NCI-H128 (cell line): Measurements from ENCODE around the gene INCA1.

Experiments
- DNase-seq: peaks from one replicate; lab custom pipeline; 2025; ENCODE audit not compliant: unreplicated experiment; lab: John Stamatoyannopoulos, UW

INCA1 gene

GRCh38 chr17:4971826-4972225 lies 25.5 kb downstream of the INCA1 start:
- no peak for DNase-seq

GRCh38 chr17:4970273-4970672 lies 27.0 kb downstream of the INCA1 start:
- DNase-seq = no peak

GRCh38 chr17:4969551-4970173 lies 27.7 kb downstream of the INCA1 start:
- DNase-seq = no peak

- DNase-seq = no peak
Observed at GRCh38 chr17:4969047-4969550, 28.2 kb downstream of the INCA1 start.

- DNase-seq = no peak
Observed at GRCh38 chr17:4968486-4969046, 28.8 kb downstream of the INCA1 start.

GRCh38 chr17:4967539-4968485 lies 29.5 kb downstream of the INCA1 start, which contains the start of gene SPAG7:
SPAG7 (minus strand) TSS chr17:4967817; CDS start chr17:4967804, 13 bp downstream.
- DNase-seq = peak; percentile 86

- peak; percentile 87 for DNase-seq
Observed at GRCh38 chr17:4966844-4967538, 30.3 kb downstream of the INCA1 start.

- no peak for DNase-seq
Observed at GRCh38 chr17:4965311-4965986, 31.9 kb downstream of the INCA1 start.

- no peak for DNase-seq
Observed at GRCh38 chr17:4960279-4960922, 36.9 kb downstream of the INCA1 start.

GRCh38 chr17:4959261-4959965 lies 37.9 kb downstream of the INCA1 start:
- DNase-seq = no peak

GRCh38 chr17:4958102-4958501 lies 39.2 kb downstream of the INCA1 start:
- no peak for DNase-seq

GRCh38 chr17:4956493-4957061 lies 40.7 kb downstream of the INCA1 start:
- no peak for DNase-seq

- no peak for DNase-seq
Observed at GRCh38 chr17:4955091-4955490, 42.2 kb downstream of the INCA1 start.

- no peak for DNase-seq
Observed at GRCh38 chr17:4953451-4953961, 43.8 kb downstream of the INCA1 start.

- no peak for DNase-seq
Observed at GRCh38 chr17:4951486-4951885, 45.8 kb downstream of the INCA1 start.

- DNase-seq = no peak
Observed at GRCh38 chr17:4950746-4951204, 46.5 kb downstream of the INCA1 start, which contains the start of gene ENO3. ENO3 (plus strand) TSS chr17:4951119; CDS start chr17:4951830, 711 bp downstream.

- no peak for DNase-seq
Observed at GRCh38 chr17:4950075-4950745, 47.1 kb downstream of the INCA1 start.
